DMS79 treated with DMSO at 0.1 percent for 48 hours (cell line): ENCODE results near the gene PILRB.
"Not testable (repeated sequence)": the region's sequence is repeated elsewhere in the genome, so short reads cannot be mapped to it uniquely, and the experiment has no call there.

Source experiments
- DNase-seq: peaks from one replicate; lab custom pipeline; 2025; lab: John Stamatoyannopoulos, UW

Gene PILRB

DNA sequence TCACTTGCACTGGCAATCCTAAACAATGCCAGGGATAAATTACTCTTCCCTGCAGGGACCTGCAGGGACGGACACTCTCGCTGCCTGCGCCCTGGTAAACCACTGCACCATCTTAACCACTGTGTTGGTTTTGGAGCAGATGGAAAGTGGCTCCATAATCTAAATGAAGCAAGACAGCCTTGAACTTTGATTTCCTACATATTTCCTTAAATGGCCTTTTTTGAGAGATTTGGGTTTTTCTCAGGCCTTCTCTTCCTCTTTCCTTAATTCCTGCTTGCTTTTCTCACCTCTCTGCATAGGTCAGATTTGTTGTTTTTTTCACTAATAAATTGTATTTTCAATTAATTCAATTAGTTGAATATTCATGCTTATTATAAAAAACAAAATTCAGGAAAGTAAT is 18.1 kb downstream of the PILRB start:
- no peak for DNase-seq

DNA sequence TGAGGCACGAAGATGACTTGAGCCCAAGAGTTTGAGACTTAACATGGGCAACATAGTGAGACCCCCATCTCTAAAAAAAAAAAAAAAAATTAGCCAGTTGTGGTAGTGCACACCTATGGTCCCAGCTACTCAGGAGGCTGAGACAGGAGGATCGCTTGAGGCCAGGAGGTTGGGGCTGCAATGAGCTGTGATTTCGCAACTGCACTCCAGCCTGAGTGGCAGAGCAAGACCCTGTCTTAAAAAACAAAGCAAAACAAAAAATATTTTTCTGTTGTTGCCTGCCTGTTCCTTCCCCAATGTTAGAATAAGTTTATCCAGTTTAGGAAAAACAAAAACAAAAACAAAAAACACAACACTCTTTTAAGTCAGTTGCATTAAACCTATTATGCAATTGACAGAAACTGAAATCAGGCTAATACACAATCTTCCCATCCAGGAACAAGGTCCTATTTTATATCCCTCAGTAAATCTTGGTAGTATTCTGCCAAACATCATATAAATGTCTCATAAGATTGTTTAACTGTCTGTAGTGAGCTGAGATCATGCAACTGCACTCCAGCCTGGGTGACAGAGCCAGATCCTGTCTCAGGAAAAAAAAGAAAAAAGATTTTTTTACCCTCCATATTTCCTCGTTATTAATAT is 20.3 kb downstream of the PILRB start:
- DNase-seq, result no peak

DNA sequence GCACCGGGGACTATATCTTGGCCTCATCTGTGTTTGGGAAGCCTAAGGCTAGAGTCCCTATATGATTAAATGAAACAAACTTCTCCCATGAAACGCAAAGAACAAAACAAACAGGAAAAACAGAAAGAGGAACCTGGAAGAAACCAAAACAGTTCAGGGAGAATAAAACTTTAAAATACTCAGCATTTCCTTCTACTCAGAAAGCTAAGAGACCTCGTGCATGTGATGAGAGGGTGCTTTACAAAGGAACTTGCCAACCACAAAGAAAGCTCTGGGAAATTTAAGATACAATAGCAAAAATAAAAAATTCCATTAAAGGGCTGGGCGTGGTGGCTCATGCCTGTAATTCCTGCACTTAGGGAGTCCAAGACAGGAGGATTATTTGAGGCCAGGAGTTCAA is 22.3 kb downstream of the PILRB start:
- no peak for DNase-seq

DNA sequence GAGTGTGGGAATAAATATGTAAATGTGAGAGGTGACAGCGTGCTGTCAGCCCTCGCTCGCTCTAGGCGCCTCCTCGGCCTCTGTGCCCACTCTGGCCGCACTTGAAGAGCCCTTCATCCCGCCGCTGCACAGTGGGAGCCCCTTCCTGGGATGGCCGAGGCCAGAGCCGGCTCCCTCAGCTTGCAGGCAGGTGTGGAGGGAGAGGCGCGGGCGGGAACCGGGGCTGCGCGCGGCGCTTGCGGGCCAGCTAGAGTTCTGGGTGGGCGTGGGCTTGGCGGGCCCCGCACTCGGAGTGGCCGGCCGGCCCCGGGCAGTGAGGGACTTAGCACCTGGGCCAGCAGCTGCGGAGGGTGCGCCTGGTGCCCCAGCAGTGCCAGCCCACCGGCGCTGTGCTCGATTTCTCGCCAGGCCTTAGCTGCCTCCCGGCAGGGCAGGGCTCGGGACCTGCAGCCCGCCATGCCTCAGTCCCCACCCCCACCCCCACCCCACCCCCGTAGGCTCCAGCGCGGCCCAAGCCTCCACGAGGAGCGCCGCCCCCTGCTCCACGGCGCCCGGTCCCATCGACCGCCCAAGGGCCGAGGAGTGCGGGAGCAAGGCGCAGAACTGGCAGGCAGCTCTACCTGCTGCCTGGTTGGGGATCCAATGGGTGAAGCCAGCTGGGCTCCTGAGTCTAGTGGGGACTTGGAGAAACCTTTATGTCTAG is 23.8 kb downstream of the PILRB start:
- DNase-seq, result not testable (repeated sequence)

DNA sequence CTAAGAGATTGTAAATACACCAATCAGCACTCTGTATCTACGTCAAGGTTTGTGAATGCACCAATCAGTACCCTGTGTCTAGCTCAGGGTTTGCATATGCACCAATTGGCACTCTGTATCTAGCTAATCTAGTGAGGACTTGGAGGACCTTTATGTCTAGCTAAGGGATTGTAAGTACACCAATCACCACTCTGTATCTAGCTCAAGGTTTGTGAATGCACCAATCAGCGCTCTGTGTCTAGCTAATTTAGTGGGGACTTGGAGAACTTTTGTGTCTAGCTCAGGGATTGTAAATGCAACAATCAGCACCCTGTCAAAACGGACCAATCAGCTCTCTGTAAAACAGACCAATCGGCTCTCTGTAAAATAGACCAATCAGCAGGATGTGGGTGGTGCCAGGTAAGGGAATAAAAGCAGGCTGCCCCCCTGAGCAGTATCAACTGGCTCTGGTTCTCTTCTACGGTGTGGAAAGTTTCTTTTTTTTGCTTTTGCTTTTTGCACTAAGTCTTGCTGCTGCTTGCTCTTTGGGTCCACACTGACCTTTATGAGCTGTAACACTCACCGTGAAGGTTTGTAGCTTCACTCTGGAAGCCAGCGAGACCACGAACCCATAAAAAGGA is 24.4 kb downstream of the PILRB start:
- DNase-seq, result not testable (repeated sequence)

DNA sequence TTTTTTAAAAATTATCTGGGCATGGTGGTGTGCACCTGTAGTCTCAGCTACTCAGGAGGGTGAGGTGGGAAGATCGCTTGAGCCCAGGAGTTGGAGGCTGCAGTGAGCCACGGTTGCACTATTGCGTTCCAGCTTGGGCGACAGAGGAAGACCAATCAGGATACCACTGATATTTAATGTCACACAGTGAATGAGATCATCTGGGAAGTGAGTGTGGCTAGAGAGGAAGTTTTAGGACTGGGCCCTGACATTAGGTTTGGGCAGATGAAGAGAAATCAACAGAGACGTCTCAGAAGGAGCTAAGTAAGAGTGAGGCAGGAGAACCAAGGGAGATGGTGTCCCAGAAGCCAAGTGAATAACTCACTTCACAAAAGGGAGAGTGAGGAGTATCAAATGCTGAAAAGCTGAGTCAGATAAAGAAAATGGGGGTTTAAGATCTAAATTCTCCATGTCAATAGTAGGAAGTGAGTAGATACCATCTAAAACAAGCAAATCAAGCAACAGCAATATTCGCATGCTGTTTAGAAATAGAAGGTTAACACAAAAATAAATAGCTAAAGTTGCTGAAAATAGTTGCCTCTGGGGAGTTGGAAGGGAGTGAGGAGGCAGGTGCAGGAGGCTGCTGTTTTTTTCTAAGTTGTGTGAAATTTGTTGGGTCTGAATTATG is 26.8 kb downstream of the PILRB start:
- DNase-seq, result no peak

DNA sequence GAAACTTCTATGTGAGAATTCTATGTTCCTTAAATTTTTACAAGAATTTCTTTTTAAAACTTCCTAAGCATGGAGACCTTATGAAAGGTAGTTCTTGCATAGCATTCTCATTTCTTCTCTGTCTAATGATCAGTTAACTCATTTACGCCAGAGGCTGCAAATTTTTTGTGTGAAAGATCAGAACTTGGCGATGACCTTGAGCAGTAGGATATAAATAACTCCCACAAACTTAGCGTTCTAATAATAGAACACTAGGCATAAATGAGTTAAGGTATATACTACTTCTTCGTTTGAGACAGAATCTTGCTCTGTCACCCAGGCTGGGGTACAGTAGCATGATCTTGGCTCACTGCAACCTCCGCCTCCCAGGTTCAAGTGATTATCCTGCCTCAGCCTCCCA is 29.0 kb downstream of the PILRB start:
- no peak for DNase-seq

DNA sequence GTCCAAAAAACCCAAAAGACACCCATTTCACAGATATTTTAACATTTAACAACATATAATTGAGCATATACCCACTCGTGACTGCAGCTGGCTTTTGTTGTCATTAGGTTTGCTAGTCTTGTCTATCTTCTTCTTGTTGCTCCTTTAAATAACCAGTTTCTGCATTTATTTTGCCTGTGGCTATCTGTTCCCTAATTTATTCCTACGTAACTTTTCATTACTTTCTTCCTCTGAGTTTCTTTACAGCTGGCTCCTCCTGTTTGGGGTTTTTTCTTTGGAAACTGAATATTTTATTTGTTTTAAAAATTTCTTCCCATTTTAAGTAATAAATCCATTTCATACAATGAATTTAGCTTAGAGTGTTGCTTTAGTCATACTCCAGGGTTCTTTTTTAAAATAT is 29.8 kb downstream of the PILRB start:
- no peak for DNase-seq

DNA sequence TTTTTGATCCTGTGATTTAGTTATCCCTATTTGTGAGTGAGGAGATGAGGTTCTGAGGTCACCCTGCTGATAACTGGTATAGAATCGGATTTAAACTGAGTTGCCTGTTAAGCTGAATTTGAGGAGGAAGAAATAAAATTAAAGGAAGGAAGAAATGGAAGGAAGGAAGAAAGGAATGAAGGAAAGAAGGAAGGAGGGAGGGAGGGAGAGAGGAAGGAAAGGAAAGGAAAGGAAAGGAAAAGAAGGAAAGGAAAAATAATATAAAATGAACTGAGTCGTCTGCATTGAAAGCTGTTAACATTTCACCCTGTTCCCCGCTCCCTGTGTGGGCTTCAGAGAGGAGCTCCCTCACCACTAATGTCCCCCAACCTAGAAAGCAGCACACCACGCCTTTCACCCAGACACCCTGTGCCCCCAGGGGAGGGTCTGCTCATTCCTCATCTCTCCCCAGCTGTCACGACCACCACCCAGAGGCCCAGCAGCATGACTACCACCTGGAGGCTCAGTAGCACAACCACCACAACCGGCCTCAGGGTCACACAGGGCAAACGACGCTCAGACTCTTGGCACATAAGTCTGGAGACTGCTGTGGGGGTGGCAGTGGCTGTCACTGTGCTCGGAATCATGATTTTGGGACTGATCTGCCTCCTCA is 31.6 kb downstream of the PILRB start:
- DNase-seq, result no peak

DNA sequence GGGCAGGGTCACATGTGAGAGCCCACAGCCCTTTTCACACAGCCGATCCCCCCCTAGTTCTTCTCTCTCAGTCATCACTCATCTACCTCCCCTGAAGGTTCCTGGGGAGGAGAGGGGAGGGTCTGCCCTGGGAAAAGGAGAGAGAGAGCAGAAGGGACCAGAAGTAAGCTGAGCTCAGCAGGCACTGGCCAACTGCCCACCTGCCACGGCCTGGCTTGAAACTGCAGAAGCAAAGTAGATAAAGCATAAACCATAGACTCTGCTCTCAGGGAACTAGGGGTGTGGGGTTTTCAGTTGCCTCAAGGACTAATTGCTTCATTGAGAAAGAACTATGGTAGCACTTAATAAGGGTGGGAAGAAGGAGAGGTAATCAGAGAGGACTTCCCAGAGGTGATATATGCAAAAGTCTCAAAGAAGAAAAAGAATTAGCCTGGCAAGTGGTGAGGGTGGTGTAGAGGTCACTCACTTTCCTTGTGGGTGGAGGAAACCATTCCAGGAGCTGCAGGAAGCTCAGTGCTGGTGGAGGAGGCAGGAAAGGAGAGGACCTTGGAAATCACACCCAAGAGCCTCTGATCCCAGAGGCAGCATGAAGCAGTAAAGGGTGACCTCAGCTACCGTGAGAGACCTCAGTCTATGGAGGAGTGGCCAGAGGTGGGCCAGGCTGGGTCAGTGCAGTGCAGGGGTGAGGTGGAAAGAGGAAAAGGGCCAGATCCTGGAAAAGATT is 32.5 kb downstream of the PILRB start:
- DNase-seq, result no peak

DNA sequence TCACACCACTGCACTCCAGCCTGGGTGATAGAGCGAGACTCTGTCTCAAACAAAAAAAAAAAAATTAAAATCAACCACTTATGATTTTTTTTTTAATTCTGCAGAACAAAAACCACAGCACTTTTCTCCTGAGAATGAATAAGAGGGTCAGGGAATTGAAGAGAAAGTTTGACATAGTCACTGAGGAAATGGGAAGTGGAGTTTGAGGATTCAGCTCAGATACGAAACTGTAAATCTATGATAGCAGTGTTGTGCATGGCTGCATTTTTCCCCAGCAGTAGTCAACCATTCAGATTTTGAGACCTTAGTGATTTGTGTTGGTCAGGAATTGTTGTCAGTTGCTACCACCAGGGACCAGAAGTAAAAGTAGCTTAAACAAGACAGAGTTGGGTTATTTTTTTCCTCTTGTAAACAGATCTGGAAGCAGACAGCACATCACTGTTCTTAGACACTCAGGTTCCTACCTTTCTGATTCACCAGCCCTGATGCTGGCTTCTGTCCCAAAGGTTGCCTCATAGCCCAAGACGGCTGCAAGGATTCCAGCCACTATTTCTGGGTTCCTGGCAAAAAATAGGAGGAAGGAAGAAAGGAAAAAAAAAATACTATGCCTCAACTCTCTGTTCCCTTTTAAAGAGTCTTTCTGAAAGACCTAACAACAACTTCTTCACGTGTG is 35.5 kb downstream of the PILRB start:
- no peak for DNase-seq

DNA sequence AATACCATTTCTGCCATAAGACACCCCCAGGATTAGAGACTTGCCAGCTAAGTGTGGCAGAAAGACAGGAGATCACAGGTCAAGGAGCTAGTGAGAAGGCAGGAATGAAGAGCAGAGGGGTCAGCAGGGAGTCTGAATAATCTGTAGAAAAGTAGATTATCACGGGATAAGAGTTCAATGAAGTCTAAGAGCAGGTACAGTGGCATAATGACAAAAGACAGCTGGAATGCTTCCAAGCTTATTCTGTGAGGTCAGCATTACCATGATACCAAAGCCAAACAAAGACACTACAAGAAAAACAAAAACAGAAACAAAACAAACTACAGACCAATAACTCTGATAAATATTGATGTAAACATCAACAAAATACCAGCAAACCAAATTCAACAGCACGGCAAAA is 36.2 kb downstream of the PILRB start:
- DNase-seq, result no peak

DNA sequence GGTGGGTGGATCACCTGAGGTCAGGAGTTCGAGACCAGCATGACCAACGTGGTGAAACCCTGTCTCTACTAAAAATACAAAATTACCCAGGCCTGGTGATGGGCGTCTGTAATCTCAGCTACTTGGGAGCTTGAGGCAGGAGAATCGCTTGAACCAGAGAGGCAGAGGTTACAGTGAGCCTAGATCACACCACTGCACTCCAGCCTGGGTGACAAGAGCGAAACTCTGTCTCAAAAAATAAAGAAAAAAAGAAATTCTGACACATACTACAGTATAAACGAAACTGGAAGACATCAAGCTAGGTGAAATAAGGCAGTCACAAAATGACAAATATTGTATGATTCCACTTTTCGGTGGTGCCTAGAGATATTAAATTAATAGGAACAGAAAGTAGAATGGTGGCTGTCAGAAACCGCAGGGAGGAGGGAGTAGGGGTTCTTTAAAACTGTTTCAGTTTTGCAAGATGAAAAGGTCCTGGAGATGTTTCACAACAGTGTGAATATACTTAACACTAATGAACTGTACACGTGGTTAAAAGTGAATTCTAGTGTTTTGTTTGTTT is 38.6 kb downstream of the PILRB start:
- DNase-seq, result no peak

DNA sequence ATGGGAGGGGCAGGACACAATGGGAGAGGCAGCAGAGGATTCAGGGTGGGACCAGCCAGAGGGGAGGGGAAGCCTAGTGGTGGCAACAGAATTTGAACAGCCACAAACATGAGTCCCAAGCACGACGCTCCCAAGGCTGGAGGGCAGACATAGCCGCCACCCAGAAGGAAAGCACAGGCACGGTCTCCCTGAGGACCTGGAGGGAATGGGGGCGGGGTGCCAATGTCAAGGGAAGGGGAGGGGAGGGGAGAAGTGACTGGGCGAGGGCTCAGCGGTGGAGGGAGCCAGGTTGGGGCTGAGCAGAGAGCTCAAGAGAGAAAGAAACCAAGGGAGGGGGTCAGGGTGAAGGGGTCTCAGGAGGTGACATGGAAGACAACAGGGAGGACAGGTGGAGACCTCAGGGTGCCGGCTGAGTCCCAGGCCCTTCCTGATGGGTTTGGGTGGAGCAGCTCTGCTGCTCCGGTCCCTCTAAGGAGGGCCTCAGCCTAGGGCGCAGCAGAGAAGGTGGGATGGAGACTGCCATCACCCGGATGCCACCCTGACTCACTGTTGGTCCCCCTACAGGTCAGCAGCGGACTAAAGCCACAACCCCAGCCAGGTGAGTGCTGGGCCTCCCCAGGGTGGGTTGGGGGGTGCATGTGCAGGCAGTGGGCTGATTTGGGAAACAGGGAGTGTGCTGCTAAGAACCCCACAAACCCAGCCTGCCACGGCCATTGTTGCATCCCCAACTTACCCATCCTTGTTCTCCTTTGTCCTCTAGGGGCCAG is 39.6 kb downstream of the PILRB start:
- no peak for DNase-seq

DNA sequence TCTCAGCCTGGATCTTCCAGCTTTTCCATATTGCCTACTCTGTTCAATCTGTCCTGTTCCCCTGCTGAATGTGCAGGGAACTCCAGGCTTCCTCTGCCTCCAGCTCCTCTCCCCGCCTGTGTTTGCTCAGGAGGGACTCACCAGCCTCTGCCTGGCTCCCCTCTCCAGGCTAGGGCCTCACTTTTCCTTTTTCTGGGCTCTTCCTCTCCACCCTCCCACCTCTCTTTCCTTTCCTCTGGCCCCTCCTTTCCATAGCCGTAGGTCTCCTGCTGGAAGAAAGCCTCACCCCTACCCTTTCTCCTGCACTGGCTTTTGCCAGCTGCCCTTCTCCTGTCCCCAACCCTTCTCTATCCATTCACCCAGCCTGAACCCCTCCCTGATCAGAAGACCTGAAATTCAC is 40.3 kb downstream of the PILRB start:
- DNase-seq, result no peak

DNA sequence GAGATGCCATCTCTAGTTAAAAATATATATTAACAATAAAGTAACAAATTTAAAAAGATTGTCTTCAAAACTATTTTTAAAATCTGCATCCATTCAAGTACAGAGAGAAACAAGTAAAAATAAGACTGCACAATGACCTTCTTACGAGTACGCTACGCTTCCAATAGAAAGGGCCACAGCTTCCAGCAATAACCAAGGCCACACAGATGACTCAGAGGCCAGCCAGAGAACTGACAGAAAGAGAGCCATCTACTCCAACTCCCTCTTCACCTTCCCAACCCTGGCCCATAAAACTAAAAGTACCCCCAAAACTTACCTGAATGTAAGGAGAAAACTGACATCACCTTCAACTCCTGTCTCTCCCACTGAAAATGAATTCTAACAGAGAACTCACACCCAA is 42.1 kb downstream of the PILRB start:
- no peak for DNase-seq

DNA sequence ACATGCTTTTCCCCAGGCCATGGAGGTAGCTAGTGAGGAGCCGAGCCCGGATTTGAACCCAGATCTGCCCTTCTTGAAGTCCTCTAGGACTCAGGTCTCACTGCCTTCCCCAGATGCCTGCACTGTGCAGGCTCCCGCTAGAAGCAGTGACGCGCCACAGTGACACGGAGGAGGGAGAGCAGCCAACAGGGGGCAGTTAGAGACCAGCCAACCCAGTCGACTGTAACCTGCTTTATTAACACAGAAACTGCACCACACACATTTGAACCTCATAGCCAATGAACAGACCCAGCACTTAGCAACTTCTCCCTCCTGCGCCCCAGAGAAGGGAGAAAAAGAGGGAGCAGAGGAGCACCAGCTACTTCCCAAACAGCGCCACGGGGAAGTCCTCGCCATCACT is 42.7 kb downstream of the PILRB start:
- DNase-seq, result no peak

DNA sequence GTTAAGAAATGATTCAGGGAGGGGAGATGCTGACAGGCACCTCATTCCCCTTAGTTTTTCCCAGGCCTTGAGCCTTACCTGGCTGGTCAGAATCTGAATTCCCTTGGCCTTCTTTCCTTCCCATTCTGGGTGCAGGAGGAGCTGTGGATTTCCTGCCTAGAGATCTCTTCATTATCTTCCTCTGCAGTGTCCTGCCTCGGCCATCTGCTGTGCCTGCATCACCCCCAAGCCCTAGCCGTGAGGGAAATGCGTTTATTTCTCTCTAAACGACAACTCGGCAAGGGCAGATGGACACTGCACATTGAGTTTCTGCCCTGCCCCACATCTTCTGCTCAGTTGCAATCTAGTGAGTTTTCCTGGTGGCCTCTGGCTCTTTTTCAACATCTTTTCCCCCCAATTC is 43.9 kb downstream of the PILRB start:
- no peak for DNase-seq

DNA sequence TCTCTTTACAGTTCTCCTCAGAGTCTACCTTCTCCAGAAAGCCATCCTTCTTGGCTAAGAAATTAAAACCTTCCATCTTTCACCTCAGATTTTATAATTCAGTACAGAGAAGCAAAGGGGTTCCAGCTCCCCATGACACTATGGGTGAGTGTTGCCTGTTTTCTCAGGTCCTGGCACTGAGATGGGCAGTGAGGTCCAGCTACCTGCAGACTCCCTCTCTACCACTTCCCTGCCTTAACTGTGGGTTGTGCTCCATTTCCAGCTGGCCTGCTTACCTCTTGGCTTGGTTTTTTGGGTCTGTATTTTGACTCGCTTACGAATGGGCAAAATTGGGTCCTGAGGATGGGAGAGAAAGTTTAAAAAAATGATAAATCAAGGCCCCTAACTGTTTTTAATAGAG is 44.3 kb downstream of the PILRB start:
- no peak for DNase-seq

DNA sequence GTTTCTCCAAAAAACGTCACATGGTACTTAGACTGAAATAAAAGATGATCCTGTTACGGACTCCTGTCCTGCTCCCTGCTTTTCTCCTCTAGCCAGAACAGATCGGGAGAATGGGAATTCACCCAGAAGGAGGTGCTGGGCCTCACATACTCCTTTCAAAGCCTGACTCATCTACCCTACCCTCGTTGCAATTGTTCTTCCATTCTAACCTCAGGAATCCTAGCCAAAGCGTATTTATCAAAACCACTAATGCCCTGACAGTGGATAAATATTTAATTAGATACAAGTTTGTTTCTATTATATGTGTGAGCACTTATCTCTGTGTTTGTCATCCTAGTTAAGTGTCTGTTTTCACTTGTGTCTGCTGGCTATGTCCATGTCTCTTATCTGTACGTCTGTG is 48.9 kb downstream of the PILRB start:
- DNase-seq, result no peak
